H9 (cell line): ENCODE data around the gene BDNF. TPM values are rescaled to one million over a fixed set of nuclear protein-coding genes. Genes with fewer than 3 reads are reported as not detected.

Source experiments
- DNase-seq: peaks from one replicate; pipeline ENCODE4 v3.0.0-alpha.2; 2017
- H2AFZ ChIP-seq: one replicate; pipeline ENCODE4 v1.6.1; 2013; ENCODE audit warnings: mild to moderate bottlenecking, low read length, control low read depth, moderate library complexity
- H2AK5ac ChIP-seq: 2 replicates; pipeline ENCODE4 v1.6.1; 2013; ENCODE audit warnings: low read length, control low read depth, mixed read lengths; ENCODE audit not compliant: insufficient read length
- H2BK120ac ChIP-seq: one replicate; pipeline ENCODE4 v1.6.1; 2013; ENCODE audit warnings: low read depth, mild to moderate bottlenecking, low read length, control low read depth, inconsistent platforms; ENCODE audit not compliant: poor library complexity, severe bottlenecking
- H2BK12ac ChIP-seq: 2 replicates; pipeline ENCODE4 v1.6.1; 2013; ENCODE audit warnings: low read length, control low read depth, mixed read lengths, low read depth; ENCODE audit not compliant: insufficient read length
- H2BK15ac ChIP-seq: 2 replicates; pipeline ENCODE4 v1.6.1; 2013; ENCODE audit warnings: low read depth, low read length, control low read depth
- H2BK20ac ChIP-seq: one replicate; pipeline ENCODE4 v1.6.1; 2013; ENCODE audit warnings: low read depth, mild to moderate bottlenecking, low read length, control low read depth, inconsistent platforms; ENCODE audit not compliant: poor library complexity, severe bottlenecking
- H2BK5ac ChIP-seq: 2 replicates; pipeline ENCODE4 v1.6.1; 2013; ENCODE audit warnings: low read length, control low read depth, mixed read lengths; ENCODE audit not compliant: insufficient read length
- H3K14ac ChIP-seq: 2 replicates; pipeline ENCODE4 v1.6.1; 2013; ENCODE audit warnings: low read length, control low read depth; ENCODE audit not compliant: insufficient read depth
- H3K18ac ChIP-seq: 2 replicates; pipeline ENCODE4 v1.6.1; 2013; ENCODE audit warnings: low read depth, mild to moderate bottlenecking, mixed read lengths, low read length, control low read depth; ENCODE audit not compliant: insufficient read length
- H3K23ac ChIP-seq: 2 replicates; pipeline ENCODE4 v1.6.1; 2013; ENCODE audit warnings: low read length, control low read depth, mixed read lengths, low read depth; ENCODE audit not compliant: insufficient read length
- H3K23me2 ChIP-seq: 2 replicates; pipeline ENCODE4 v1.6.1; 2013; ENCODE audit warnings: low read depth, mild to moderate bottlenecking, mixed read lengths, low read length, control low read depth; ENCODE audit not compliant: insufficient read length, poor library complexity, severe bottlenecking
- H3K27ac ChIP-seq: 2 replicates; pipeline ENCODE4 v1.5.1; 2013; ENCODE audit warnings: low read length, control low read depth, mixed read lengths, low read depth; ENCODE audit not compliant: insufficient read length
- H3K27me3 ChIP-seq: 2 replicates; pipeline ENCODE4 v1.6.1; 2013; ENCODE audit warnings: low read length, control low read depth, inconsistent platforms; ENCODE audit not compliant: insufficient read depth
- H3K4ac ChIP-seq: 2 replicates; pipeline ENCODE4 v1.6.1; 2013; ENCODE audit warnings: low read depth, mild to moderate bottlenecking, control low read depth, inconsistent platforms, low read length, moderate library complexity
- H3K4me1 ChIP-seq: 2 replicates; pipeline ENCODE4 v1.6.1; 2013; ENCODE audit warnings: low read length, control low read depth, inconsistent platforms; ENCODE audit not compliant: insufficient read depth
- H3K4me2 ChIP-seq: 2 replicates; pipeline ENCODE4 v1.6.1; 2013; ENCODE audit warnings: low read length, control low read depth, mixed read lengths; ENCODE audit not compliant: insufficient read length, insufficient read depth
- H3K56ac ChIP-seq: 2 replicates; pipeline ENCODE4 v1.6.1; 2013; ENCODE audit warnings: low read depth, mild to moderate bottlenecking, mixed read lengths, low read length, control low read depth; ENCODE audit not compliant: insufficient read length
- H3K79me1 ChIP-seq: 2 replicates; pipeline ENCODE4 v1.6.1; 2013; ENCODE audit warnings: low read depth, mild to moderate bottlenecking, moderate library complexity, low read length, control low read depth, inconsistent platforms; ENCODE audit not compliant: insufficient read depth, poor library complexity, severe bottlenecking
- H3K79me2 ChIP-seq: 2 replicates; pipeline ENCODE4 v1.6.1; 2013; ENCODE audit warnings: low read length, control low read depth, inconsistent platforms; ENCODE audit not compliant: insufficient read depth
- H3K9ac ChIP-seq: 2 replicates; pipeline ENCODE4 v1.6.1; 2013; ENCODE audit warnings: low read length, control low read depth, mixed read lengths; ENCODE audit not compliant: insufficient read length; ENCODE audit errors: extremely low read depth
- H3K9me3 ChIP-seq: one replicate; pipeline ENCODE4 v1.6.1; 2013; ENCODE audit warnings: low read depth, low read length, inconsistent platforms; ENCODE audit not compliant: control insufficient read depth
- H3T11ph ChIP-seq: one replicate; pipeline ENCODE4 v1.6.1; 2013; ENCODE audit warnings: mild to moderate bottlenecking, low read length, control low read depth, inconsistent platforms
- H4K20me1 ChIP-seq: one replicate; pipeline ENCODE4 v1.6.1; 2013; ENCODE audit not compliant: control insufficient read depth, insufficient read length, insufficient read depth
- H4K5ac ChIP-seq: 2 replicates; pipeline ENCODE4 v1.6.1; 2013; ENCODE audit warnings: low read depth, mild to moderate bottlenecking, mixed read lengths, low read length, control low read depth; ENCODE audit not compliant: insufficient read length
- H4K8ac ChIP-seq: replicated peaks from 2 replicates; pipeline ENCODE4 v1.6.1; 2013; ENCODE audit warnings: low read length, control low read depth, mixed read lengths, low read depth; ENCODE audit not compliant: insufficient read length
- H4K91ac ChIP-seq: 2 replicates; pipeline ENCODE4 v1.6.1; 2013; ENCODE audit warnings: low read depth, mild to moderate bottlenecking, moderate library complexity, mixed read lengths, low read length, control low read depth; ENCODE audit not compliant: insufficient read length
- H3K27ac Mint-ChIP-seq, 3 experiments: 2 replicates in 2 of 3; 3 replicates in 1 of 3; pipeline ENCODE4 v1.8.0; 2020 to 2021; ENCODE audit warnings: mixed read lengths in 3 of 3, mild to moderate bottlenecking in 1 of 3, moderate library complexity in 1 of 3
- H3K27me3 Mint-ChIP-seq: 2 replicates; pipeline ENCODE4 v1.8.0; 2021; ENCODE audit warnings: low read depth, mild to moderate bottlenecking, moderate library complexity, mixed read lengths
- H3K36me3 Mint-ChIP-seq, 3 experiments: 2 replicates in 2 of 3; 3 replicates in 1 of 3; pipeline ENCODE4 v1.8.0; 2020 to 2021; ENCODE audit warnings: low read depth in 3 of 3, mixed read lengths in 3 of 3; ENCODE audit not compliant: insufficient read depth in 1 of 3
- H3K4me1 Mint-ChIP-seq, 2 experiments: 2 replicates each; pipeline ENCODE4 v1.8.0; 2020; ENCODE audit warnings: mixed read lengths in 2 of 2
- H3K4me3 Mint-ChIP-seq, 2 experiments: 2 replicates in 1 of 2; 3 replicates in 1 of 2; pipeline ENCODE4 v1.8.0; 2020 to 2021; ENCODE audit warnings: mild to moderate bottlenecking in 2 of 2, mixed read lengths in 2 of 2, moderate library complexity in 1 of 2
- H3K9me3 Mint-ChIP-seq, 2 experiments: 2 replicates in 1 of 2; 3 replicates in 1 of 2; pipeline ENCODE4 v1.8.0; 2020; ENCODE audit warnings: mild to moderate bottlenecking in 2 of 2, mixed read lengths in 2 of 2, moderate library complexity in 1 of 2
- WGBS: extraction: QIAGEN DNeasy Blood & Tissue Kit; methylation state at CpG from one replicate; pipeline ENCODE4 v1.1.7; 2013; ENCODE audit warnings: missing lambda C conversion rate, low lambda C conversion rate, mixed read lengths; ENCODE audit not compliant: insufficient read length; ENCODE audit errors: extremely low coverage; 5-methylcytosine and 5-hydroxymethylcytosine counted together
- total RNA-seq: library from RNA; stranded (reverse); gene quantifications from 2 replicates; pipeline ENCODE4 v1.2.1, GENCODE V29; 2021
- TF ChIP-seq, protein P1 (sequence below): fragments of 200-600 bp; sonication (generic); conservative IDR thresholded peaks from 3 replicates; pipeline ENCODE4 v1.8.0; 2021; ENCODE audit warnings: antibody characterized with exemption, mild to moderate bottlenecking

Gene BDNF
- total RNA-seq, 1 experiment from 2014 or later = 2.7 TPM

- H4K8ac ChIP-seq = no peak overlapping the region
These were observed 88.9 kb downstream of the BDNF start for GRCh38 chr11:27611390-27611789.

More at GRCh38 chr11:27611390-27611789, 88.9 kb downstream of the BDNF start:
- H3K9me3 Mint-ChIP-seq = no peaks in the 10 kb centered on the region
- Histone ChIP-seq H4K91ac (no peak overlapping the region), H3K9ac (no peak overlapping the region), H3K4ac (no peak overlapping the region), H2BK12ac (no peak overlapping the region), H3K56ac (no peak overlapping the region), H3K4me1 (no peaks in the 10 kb centered on the region), H3K23me2 (no peaks in the 10 kb centered on the region), H3K79me2 (no peaks in the 10 kb centered on the region), H3K27ac (no peak overlapping the region), H3K4me2 (no peak overlapping the region), H3K14ac (no peak overlapping the region), H3K23ac (no peak overlapping the region), H4K5ac (no peak overlapping the region), H2BK120ac (no peak overlapping the region), H2AK5ac (no peak overlapping the region), H3K79me1 (no peaks in the 10 kb centered on the region), H2BK5ac (no peak overlapping the region), H3K9me3 (no peaks in the 10 kb centered on the region), H3K27me3 (no peaks in the 10 kb centered on the region), H3K18ac (no peak overlapping the region), H3T11ph (no peak overlapping the region), H2BK20ac (no peak overlapping the region), H2BK15ac (no peak overlapping the region), H4K20me1 (no peaks in the 10 kb centered on the region), H2AFZ (no peak overlapping the region)
- peaks cover 5 to 12% of the 10 kb centered on the region in 2 experiments for H3K4me1 Mint-ChIP-seq
- TF ChIP-seq, protein P1, sequence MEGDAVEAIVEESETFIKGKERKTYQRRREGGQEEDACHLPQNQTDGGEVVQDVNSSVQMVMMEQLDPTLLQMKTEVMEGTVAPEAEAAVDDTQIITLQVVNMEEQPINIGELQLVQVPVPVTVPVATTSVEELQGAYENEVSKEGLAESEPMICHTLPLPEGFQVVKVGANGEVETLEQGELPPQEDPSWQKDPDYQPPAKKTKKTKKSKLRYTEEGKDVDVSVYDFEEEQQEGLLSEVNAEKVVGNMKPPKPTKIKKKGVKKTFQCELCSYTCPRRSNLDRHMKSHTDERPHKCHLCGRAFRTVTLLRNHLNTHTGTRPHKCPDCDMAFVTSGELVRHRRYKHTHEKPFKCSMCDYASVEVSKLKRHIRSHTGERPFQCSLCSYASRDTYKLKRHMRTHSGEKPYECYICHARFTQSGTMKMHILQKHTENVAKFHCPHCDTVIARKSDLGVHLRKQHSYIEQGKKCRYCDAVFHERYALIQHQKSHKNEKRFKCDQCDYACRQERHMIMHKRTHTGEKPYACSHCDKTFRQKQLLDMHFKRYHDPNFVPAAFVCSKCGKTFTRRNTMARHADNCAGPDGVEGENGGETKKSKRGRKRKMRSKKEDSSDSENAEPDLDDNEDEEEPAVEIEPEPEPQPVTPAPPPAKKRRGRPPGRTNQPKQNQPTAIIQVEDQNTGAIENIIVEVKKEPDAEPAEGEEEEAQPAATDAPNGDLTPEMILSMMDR = no peak
- peaks cover 25% of the 10 kb centered on the region for H3K27me3 Mint-ChIP-seq
- no peak overlapping the region for H3K27ac Mint-ChIP-seq
- WGBS = no CpG with 5 or more reads among the region's 1 CpG
- DNase-seq = no peak
- H3K36me3 Mint-ChIP-seq = peaks cover 2 to 7% (median 2%) of the 10 kb centered on the region in 3 experiments; a peak in 5 of 7 replicates
- no peak overlapping the region for H3K4me3 Mint-ChIP-seq
